Measurements from ENCODE around the gene EPHA4.

- TF ChIP-seq EZH2phosphoT487 (IDR thresholded peaks at IDR 0.05; ENCODE audit: low read depth) = no peak
- no peak for TF ChIP-seq CTCF (IDR thresholded peaks at IDR 0.05; ENCODE audit: low read depth, low read length)
These were observed 76.4 kb downstream of the EPHA4 start for GRCh38 chr2:221495731-221496130.
